Measurements from ENCODE around the gene SLC23A2. TPM values are rescaled to one million over a fixed set of nuclear protein-coding genes. Genes with fewer than 3 reads are reported as not detected.
"Not testable (repeated sequence)": the region's sequence is repeated elsewhere in the genome, so short reads cannot be mapped to it uniquely, and the experiment has no call there.

The SLC23A2 gene
- polyA plus RNA-seq, 10 donors = 8.0 to 13.5 (median 10.3) TPM

GRCh38 chr20:4881006-4881730, 120.1 kb downstream of the SLC23A2 start:
- DNase-seq = no peak

GRCh38 chr20:4880051-4880450, 121.3 kb downstream of the SLC23A2 start:
- no peak for DNase-seq

GRCh38 chr20:4878099-4878498, 123.2 kb downstream of the SLC23A2 start:
- DNase-seq = not testable (repeated sequence)

- DNase-seq = no peak
Observed at GRCh38 chr20:4876731-4877130, 124.6 kb downstream of the SLC23A2 start.

- no peak for DNase-seq
Observed at GRCh38 chr20:4876301-4876700, 125.0 kb downstream of the SLC23A2 start.

- DNase-seq = no peak
Observed at GRCh38 chr20:4875578-4876067, 125.7 kb downstream of the SLC23A2 start.

- DNase-seq = no peak
Observed at GRCh38 chr20:4873396-4873795, 127.9 kb downstream of the SLC23A2 start.

GRCh38 chr20:4871486-4871885, 129.8 kb downstream of the SLC23A2 start:
- no peak for DNase-seq

- DNase-seq = no peak
Observed at GRCh38 chr20:4870906-4871305, 130.4 kb downstream of the SLC23A2 start.

GRCh38 chr20:4869290-4870193, 131.8 kb downstream of the SLC23A2 start:
- DNase-seq = no peak

GRCh38 chr20:4867051-4867450, 134.3 kb downstream of the SLC23A2 start:
- DNase-seq = no peak

GRCh38 chr20:4866429-4866828, 134.9 kb downstream of the SLC23A2 start:
- no peak for DNase-seq

- no peak for DNase-seq
Observed at GRCh38 chr20:4864311-4864752, 137.0 kb downstream of the SLC23A2 start.

- DNase-seq = no peak
Observed at GRCh38 chr20:4862661-4863060, 138.6 kb downstream of the SLC23A2 start.

- no peak for DNase-seq
Observed at GRCh38 chr20:4861961-4862360, 139.3 kb downstream of the SLC23A2 start.

- no peak for DNase-seq
Observed at GRCh38 chr20:4858000-4858399, 143.3 kb downstream of the SLC23A2 start.

- no peak for DNase-seq
Observed at GRCh38 chr20:4856022-4856755, 145.1 kb downstream of the SLC23A2 start.

GRCh38 chr20:4855555-4855954, 145.8 kb downstream of the SLC23A2 start:
- DNase-seq = no peak

GRCh38 chr20:4855097-4855496, 146.2 kb downstream of the SLC23A2 start:
- no peak for DNase-seq

GRCh38 chr20:4854561-4854901, 146.8 kb downstream of the SLC23A2 start:
- no peak for DNase-seq

GRCh38 chr20:4853757-4854560, 147.4 kb downstream of the SLC23A2 start:
- DNase-seq = no peak
